Esophagus squamous epithelium (tissue), 5 donors: ENCODE data around the gene PCBP4. TPM values are rescaled to one million over a fixed set of nuclear protein-coding genes. Genes with fewer than 3 reads are reported as not detected.

ENCODE experiments used
- DNase-seq: peaks from one replicate; lab custom pipeline; 2025; lab: John Stamatoyannopoulos, UW
- H3K27ac ChIP-seq, 4 donors: fragments of 200-600 bp; sonication (generic); one replicate each; pipeline ENCODE4 v1.5.1; 2016 to 2019; ENCODE audit warnings: mild to moderate bottlenecking in 1 of 4
- H3K27me3 ChIP-seq, 4 donors: fragments of 200-600 bp; sonication (generic); 1 replicate in 3 of 4; 2 replicates in 1 of 4; pipeline versions ENCODE4 v1.5.1 to v1.6.0; 2017 to 2021; ENCODE audit warnings: antibody characterized with exemption in 1 of 4
- H3K36me3 ChIP-seq, 3 donors: fragments of 200-600 bp; sonication (generic); one replicate each; pipeline ENCODE4 v1.5.1; 2016 to 2019
- H3K4me1 ChIP-seq, 3 donors: fragments of 200-600 bp; sonication (generic); one replicate each; pipeline ENCODE4 v1.5.1; 2017 to 2019
- H3K4me3 ChIP-seq, 4 donors: fragments of 200-600 bp; sonication (generic); 1 replicate in 3 of 4; 2 replicates in 1 of 4; pipeline ENCODE4 v1.5.1; 2016 to 2019; ENCODE audit warnings: mild to moderate bottlenecking in 2 of 4, moderate library complexity in 1 of 4
- H3K9me3 ChIP-seq, 3 donors: fragments of 200-600 bp; sonication (generic); one replicate each; pipeline ENCODE4 v1.5.1; 2016 to 2019
- CTCF ChIP-seq, 6 experiments: fragments of 450-650 bp in 4 of 6; fragments of 200-600 bp in 2 of 6; sonication (generic) in 2 of 6; IDR thresholded peaks; one replicate each; pipeline ENCODE4 v1.5.1; 2016 to 2019; ENCODE audit warnings: antibody characterized with exemption in 6 of 6, mild to moderate bottlenecking in 4 of 6, moderate library complexity in 4 of 6
- POLR2A ChIP-seq, 4 donors: fragments of 450-650 bp; IDR thresholded peaks; one replicate each; pipeline ENCODE4 v1.6.1; 2017; ENCODE audit warnings: antibody characterized with exemption in 4 of 4, mild to moderate bottlenecking in 4 of 4, moderate library complexity in 3 of 4
- WGBS, 2 donors: methylation state at CpG; one replicate each; pipeline ENCODE4 v1.1.5; 2018; 5-methylcytosine and 5-hydroxymethylcytosine counted together
- intact Hi-C: fragments of 100-400 bp; cut with DNase I; formaldehyde crosslinking; loops from one replicate; pipeline ENCODE4 v1.15.0; 2022
- total RNA-seq, 4 donors: library from RNA; depleted of rRNA; stranded (reverse); fragments of >200 nt; gene quantifications; one replicate each; pipeline ENCODE4 v1.1.0, GENCODE V29; 2016
- donor health status: DM: yes; HTN: yes; CAD: no.

PCBP4 gene
- total RNA-seq, 4 donors from 2014 or later, result 13.0 to 47.3 (median 19.5) TPM

DNA sequence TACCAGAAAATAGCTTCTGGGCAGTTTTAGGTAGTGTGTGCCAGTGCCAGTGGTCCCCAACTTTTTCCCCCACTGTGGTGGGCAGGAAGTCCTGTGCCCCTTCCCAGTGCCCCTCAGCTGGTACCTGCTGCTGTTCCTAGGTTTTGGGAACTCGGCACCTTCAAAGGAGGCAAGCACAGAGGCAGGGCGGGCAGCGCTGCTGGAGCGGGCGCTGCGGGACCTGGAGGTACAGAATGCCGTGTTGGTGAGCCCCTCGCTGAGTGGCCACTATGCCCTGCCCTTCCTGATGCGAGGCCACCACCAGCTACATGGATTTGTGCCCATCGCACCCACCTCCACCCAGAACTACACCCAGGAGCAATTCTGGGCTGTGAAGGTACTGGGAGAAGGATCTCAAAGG, 13.0 kb upstream of the PCBP4 start:
- no peak for DNase-seq
- Histone ChIP-seq H3K27ac (no peak overlapping the region), H3K4me1 (peaks cover 31 to 65% (median 31%) of the 10 kb centered on the region in 3 donors), H3K4me3 (no peak overlapping the region), H3K27me3 (no peaks in the 10 kb centered on the region), H3K36me3 (no peaks in the 10 kb centered on the region), H3K9me3 (no peaks in the 10 kb centered on the region)
- WGBS, 2 donors, result 80 to 98% methylated on average over 2 to 6 of the region's 10 CpGs
- no peak for TF ChIP-seq CTCF (IDR thresholded peaks at IDR 0.05)
- TF ChIP-seq POLR2A (IDR thresholded peaks at IDR 0.05), result no peak
- intact Hi-C loops, result no loop called here

- TF ChIP-seq CTCF (IDR thresholded peaks at IDR 0.05) (no peak), POLR2A (IDR thresholded peaks at IDR 0.05) (no peak)
- Histone ChIP-seq H3K4me3 (no peak overlapping the region), H3K27me3 (no peaks in the 10 kb centered on the region), H3K9me3 (no peaks in the 10 kb centered on the region), H3K27ac (peak overlapping the region in 3 of 4 donors; percentile 11 to 96 (median 95)), H3K4me1 (peaks cover 31 to 71% (median 35%) of the 10 kb centered on the region in 3 donors), H3K36me3 (no peaks in the 10 kb centered on the region)
- intact Hi-C loops, result no loop called here
- 92% methylated on average over 1 of the region's 4 CpGs; no CpG with 5 or more reads in 1 of the 2 donors for whole genome bisulfite sequencing, 2 donors
- DNase-seq, result no peak
These were observed 10.9 kb upstream of the PCBP4 start for GRCh38 chr3:51978143-51978502.

DNA sequence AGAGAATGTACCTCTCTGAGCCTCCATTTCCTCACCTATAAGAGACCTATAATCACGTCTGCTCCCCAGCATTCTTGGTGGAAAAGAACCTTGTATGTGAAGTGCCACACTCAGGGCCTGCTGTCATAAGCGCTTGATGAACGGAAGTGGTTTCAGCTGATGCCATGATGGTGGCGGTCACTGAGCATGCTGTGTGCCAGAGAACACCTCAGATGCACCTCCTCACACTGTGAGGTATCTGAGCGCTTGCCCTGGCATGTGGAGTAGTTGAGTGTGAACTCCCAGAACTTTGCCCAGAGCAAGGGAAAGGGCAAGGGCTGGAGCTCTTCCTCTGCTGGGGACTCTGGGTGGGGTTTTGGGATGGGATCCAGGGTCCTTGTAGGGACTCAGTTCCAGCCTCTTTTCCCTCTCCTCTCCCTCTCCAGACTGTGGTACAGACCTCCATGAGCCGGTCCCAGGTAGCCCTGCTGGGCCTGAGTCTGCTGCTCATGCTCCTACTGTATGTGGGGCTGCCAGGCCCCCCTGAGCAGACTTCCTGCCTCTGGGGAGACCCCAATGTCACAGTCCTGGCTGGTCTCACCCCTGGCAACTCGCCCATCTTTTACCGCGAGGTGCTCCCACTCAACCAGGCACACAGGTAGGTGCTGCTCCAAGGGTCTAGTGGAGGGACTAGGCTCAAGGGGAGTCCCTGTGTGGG, 10.3 kb upstream of the PCBP4 start:
- Histone ChIP-seq H3K4me1 (peaks cover 26 to 71% (median 39%) of the 10 kb centered on the region in 3 donors), H3K9me3 (no peaks in the 10 kb centered on the region), H3K27me3 (no peaks in the 10 kb centered on the region), H3K27ac (peak overlapping the region; percentile 13 to 96 (median 76)), H3K4me3 (no peak overlapping the region), H3K36me3 (no peaks in the 10 kb centered on the region)
- WGBS, 2 donors, result 40 to 60% methylated on average over 1 to 6 of the region's 9 CpGs
- DNase-seq, result no peak
- TF ChIP-seq CTCF (IDR thresholded peaks at IDR 0.05) (no peak), POLR2A (IDR thresholded peaks at IDR 0.05) (no peak)
- intact Hi-C loops, result no loop called here

DNA sequence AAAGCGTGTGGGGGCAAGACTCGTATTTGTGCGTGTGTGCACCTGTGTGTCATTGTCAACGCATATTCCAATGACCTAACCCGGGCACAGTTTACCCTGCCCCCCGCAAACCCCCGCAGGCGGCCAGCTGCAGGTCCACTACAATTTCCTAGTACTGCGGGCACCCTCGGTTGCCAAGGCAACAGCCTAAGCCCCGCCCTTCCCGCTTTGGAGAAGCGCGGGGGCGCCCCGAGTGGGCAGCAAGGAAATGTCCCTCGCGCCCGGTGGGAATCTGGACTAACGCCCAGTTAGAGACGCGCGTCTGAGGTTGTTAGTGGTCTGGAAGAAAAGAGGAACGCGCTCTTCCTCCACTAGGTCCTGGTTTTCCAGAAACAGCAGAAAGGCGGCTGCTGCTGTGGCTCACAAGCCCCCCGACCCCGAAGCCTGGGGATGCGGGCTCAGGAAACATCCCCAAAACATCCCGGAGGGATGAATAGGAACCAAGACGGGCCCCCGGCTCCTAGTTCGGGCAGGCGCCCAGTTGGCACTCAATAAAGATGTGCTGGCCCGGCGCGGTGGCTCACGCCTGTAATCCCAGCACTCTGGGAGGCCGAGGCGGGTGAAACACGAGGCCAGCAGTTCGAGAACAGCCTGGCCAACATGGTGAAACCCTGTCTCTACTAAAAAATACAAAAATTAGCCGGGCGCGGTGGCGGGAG, 8.7 kb upstream of the PCBP4 start:
- Histone ChIP-seq H3K4me3 (peak overlapping the region in 3 of 4 donors; percentile 58 to 85 (median 78)), H3K4me1 (peaks cover 22 to 68% (median 32%) of the 10 kb centered on the region in 3 donors), H3K36me3 (no peaks in the 10 kb centered on the region), H3K27me3 (no peaks in the 10 kb centered on the region), H3K9me3 (no peaks in the 10 kb centered on the region), H3K27ac (peak overlapping the region; percentile 33 to 96 (median 76))
- no peak for TF ChIP-seq CTCF (IDR thresholded peaks at IDR 0.05)
- TF ChIP-seq POLR2A (IDR thresholded peaks at IDR 0.05), result no peak
- intact Hi-C loops, result no loop called here
- WGBS, 2 donors, result 50 to 56% methylated on average over 15 to 22 of the region's 46 CpGs
- DNase-seq, result no peak
